HG02981 (cell line): Measurements from ENCODE around the gene OR3A3.
"Not testable (repeated sequence)": the region's sequence is repeated elsewhere in the genome, so short reads cannot be mapped to it uniquely, and the experiment has no call there.

Source experiments
- ATAC-seq: cut with Tn5 transposase; IDR thresholded peaks from one replicate; pipeline ENCODE4 v1.9.1; 2021; ENCODE audit warnings: mild to moderate bottlenecking, moderate library complexity; ENCODE audit not compliant: unreplicated experiment

The OR3A3 gene

DNA sequence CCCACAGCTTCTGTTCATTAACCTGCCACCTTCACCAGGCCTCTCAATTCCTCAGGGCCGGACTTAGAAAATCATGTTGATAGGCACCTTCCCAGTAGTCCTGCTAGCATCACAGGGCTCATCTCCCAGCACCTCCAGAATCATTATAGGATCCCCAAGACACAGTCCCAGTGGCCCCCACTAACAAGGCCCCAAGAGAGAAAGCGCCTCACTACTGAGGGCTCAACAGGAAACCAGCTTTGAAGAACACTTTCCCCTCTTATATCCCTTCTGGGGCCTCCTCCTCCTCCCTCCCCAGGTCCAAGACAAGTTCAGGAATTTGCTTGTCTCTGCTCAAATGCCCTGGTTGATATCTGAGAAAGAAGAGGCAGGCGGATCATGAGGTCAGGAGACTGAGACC is at the start of gene OR3A3:
OR3A3 (plus strand) TSS at position 301 of the 400 bp plus-strand sequence.
- no peak for ATAC-seq

DNA sequence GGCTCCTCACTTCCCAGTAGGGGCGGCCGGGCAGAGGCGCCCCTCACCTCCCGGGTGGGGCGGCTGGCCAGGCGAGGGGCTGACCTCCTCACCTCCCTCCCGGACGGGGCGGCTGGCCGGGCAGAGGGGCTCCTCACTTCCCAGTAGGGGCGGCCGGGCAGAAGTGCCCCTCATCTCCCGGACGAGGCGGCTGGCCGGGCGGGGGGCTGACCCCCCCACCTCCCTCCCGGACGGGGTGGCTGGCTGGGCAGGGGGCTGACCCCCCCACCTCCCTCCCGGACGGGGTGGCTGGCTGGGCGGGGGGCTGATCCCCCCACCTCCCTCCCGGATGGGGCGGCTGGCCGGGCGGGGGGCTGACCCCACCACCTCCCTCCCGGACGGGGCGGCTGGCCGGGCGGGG is 40.0 kb upstream of the OR3A3 start:
- not testable (repeated sequence) for ATAC-seq

DNA sequence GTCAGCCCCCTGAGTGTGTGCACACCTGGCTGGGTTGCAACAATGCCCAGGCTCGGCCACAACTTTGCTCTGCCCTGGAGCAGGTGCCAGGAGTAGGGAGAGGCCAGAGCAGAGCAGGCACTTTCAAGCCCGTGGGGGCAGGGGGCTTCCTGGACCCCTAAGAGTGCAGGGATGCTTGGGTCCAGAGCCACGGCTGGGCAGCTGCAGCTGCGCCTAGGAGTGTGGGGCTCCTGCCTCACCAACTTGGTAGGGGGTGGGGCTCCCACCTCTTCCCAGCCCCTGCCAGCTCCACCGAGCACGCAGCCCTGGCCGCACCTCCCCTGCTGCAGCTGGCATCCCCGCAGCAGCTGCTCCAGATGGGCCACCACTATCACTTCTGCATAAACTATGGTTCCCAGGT is 32.8 kb upstream of the OR3A3 start:
- no peak for ATAC-seq

DNA sequence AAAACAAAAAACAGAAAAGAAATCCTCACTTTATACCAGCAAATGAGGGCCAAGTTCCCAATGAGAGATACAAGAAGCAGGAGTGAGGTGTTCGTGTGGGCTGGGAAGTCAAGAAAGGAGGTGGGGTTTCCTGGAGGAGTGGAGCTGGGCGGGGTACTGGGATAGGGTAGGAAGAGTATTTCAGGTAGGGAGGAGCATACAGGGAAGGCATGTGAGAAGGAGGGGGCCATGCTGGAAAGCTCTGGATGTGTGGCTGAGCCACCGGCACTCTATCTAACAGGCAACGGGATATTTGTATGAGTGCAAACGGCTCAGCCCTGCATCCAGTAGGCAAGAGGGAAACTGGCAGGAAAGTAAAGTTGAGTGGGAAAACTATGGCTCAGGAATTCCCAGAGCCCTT is 29.2 kb upstream of the OR3A3 start:
- no peak for ATAC-seq

DNA sequence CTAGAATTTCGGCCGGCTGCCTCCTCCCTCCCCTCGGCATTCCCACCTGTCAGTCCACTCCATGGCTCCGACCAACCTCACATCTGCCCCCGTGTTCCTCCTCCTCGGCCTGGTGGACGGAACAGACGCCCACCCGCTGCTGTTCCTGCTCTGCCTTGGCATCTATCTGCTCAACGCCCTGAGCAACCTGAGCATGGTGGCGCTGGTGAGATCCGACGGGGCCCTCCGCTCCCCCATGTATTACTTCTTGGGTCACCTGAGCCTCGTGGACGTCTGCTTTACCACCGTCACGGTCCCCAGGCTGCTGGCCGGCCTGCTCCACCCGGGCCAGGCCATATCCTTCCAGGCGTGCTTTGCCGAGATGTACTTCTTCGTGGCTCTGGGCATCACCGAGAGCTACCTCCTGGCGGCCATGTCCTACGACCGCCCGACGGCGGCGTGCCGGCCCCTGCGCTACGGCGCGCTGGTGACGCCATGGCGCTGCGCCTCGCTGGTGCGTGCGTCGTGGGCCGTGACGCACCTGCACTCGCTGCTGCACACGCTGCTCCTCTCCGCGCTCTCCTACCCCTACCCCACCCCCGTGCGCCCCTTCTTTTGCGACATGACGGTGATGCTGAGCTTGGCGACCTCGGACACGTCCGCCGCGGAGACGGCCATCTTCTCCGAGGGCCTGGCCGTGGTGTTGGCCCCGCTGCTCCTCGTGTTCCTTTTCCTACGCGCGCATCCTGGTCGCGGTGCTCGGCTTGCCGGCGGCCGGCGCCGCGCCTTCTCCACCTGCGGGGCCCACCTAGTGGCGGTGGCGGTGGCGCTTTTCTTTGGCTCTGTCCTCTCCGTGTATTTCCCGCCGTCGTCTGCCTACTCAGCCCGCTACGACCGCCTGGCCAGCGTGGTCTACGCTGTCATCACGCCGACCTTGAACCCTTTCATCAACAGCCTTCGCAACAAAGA is 25.0 kb upstream of the OR3A3 start, which contains the start of gene OR3A2:
OR3A2 (minus strand) TSS at position 440 of the 948 bp plus-strand sequence.
- ATAC-seq: no peak

DNA sequence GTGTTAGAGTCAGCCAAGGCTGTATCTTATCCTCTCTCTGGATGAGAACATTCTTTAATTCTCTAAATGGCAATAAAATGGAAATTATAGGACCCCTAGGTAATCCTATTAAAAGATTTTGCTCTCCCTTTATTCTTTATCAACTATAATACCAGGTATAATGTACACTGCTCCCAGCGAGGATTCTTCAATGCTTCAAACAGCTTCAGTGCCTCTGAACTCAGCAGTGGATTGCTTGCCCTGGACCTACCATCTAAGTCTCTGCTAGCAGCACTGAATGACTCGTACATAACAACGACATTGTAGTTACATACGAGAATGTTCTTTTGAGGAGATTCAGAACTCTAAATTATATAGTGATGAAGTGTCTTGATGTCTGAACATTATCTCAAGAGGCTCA is 21.4 kb upstream of the OR3A3 start:
- ATAC-seq: no peak

DNA sequence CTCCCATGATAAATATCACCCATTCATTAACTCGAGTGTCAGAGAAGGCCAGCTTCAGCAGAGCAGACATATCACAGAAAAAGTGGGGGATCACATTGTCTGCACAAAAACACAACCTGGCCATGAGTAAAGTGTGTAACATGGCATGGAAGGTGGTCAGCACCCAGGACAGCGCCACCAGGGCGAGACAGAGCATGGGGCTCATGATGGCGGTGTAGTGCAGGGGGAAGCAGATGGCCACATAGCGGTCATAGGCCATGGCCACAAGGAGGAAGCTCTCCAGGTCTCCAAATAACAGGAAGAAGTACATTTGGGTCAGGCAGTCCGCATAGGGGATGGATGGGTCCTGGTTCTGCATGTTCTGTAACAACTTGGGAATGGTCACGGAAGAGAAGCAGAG is 13.4 kb upstream of the OR3A3 start:
- not testable (repeated sequence) for ATAC-seq

DNA sequence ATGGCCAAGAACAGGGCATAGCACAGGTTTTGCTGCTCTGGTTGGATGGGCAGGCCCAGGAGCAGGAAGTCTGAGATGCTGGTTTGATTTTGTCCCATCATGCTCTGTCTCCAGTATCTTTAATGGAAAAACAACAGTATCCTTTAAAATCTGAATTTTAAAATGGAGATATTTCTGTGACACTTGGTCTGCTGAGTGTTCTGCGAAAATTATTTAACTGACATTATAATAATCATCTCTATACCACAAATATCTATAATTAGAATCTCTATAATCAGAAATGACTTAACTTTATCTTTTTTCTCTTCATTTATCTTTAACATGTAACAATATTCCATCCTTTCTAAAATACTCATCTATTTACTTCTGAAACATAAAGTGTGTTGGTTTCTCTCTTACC is 12.9 kb upstream of the OR3A3 start, which contains the start of gene OR1E1:
OR1E1 (minus strand) TSS at position 101 of the 400 bp plus-strand sequence; CDS start at position 101, 0 bp downstream.
- no peak for ATAC-seq

DNA sequence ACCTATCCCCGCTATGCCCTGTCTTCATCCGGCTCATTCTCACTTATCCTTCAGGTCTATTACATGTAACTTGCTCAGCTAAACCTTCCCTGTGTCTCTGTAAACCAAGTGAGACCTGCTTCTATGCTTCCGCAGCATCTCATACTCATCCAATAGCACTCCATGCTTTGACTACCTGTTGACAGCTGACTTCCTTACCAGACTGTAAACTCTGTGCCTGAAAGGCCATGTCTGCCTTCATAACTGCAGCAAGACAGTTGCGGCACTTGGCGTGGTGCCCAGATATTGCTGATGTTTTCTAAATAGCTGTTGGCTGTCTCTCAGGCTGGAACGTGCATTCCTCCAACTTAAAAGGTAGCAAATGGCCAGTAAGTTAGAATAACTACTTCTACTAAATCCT is 11.1 kb upstream of the OR3A3 start:
- no peak for ATAC-seq

DNA sequence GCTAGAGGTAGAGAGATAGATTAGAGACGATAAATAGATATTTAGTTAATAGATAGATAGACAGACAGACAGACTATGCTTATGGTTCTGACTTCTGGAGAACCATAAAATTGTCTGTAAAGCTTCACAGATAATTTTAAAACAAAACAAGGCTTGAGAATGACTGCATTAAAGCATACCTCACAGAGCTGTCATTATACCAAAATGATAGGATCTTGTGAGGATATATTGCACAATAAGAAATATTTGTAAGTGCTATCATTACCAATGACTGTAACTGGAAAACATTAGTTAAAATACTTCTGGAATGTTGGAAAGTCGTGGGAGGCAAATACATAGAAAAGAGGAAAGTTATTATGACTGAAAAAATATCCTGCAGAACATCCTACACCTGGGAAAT is 9.4 kb upstream of the OR3A3 start:
- ATAC-seq: no peak

DNA sequence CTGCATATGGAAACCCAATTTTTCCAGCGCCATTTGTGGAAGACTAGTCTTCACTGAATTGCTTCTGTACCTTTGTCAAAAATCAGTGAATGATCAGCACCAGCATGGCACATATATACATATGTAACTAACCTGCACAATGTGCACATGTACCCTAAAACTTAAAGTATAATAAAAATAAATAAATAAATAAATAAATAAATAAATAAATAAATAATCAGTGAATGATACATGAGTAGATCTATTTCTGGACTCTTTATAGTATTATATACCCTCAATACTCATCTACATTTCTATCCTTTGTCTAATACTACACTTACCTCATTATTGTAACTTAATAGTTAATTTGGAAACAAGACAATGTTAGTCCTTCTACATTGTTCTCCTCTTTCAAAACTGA is 7.3 kb upstream of the OR3A3 start:
- not testable (repeated sequence) for ATAC-seq

DNA sequence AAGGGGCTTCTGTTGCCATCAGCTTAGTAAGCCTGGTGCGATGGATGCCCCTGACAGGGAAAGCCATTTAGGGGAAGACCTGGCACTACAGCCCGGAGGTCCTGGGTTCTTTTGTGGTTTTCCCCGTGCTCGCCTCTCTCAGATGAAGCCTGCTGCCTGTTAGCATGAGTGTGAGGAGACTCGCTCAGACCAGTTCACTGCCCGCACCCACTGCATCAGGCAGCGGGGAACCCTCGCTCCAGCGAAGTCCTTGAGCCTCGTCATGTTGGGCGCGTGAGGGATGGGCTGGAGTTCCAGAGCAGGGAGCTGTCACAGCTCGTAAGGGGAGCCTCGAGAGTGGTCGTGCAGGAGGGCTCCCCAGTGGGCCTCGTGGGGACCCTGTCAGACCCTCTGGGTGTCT is 1.0 kb downstream of the OR3A3 start:
- ATAC-seq: not testable (repeated sequence)

DNA sequence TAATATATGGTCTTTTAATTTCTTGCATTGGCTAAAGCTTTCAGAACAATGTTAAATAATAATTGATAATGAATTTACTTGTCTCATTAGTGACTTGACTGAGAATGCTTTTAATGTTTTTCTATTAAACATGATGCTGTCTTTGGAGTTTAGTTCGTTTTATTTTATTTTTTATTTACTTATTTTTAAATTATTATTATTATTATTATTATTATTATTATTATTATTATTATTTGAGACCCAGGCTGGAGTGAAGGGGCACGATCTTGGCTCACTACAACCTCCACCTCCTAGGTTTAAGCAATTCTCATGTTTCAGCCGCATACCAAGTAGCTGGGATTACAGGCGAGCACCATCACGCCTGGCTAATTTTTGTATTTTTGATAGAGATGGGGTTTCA is 4.4 kb downstream of the OR3A3 start:
- no peak for ATAC-seq

DNA sequence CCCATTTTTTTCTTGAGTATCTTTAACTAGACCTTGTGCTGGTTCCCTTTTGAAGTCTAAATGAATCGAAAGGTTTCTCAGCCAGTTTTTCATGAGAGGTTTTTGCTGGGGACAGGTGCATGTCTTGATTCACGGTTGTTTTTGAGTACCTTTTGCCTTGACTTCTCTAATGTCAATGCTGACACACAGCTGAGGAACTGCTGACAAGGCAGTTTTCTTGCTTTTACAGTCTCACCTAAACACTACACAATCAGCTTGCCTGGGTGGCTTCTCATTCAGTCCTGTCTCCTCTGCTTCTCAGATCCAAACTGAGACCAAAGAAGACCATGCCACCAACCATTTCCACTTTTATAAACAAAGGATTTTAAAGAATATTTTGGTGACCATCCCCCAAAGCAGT is 7.1 kb downstream of the OR3A3 start:
- no peak for ATAC-seq

DNA sequence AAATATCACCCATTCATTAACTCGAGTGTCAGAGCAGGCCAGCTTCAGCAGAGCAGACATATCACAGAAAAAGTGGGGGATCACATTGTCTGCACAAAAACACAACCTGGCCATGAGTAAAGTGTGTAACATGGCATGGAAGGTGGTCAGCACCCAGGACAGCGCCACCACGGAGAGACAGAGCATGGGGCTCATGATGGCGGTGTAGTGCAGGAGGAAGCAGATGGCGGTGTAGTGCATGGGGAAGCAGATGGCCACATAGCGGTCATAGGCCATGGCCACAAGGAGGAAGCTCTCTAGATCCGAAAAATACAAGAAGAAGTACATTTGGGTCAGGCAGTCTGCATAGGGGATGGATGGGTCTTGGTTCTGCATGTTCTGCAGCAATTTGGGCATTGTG is 22.0 kb downstream of the OR3A3 start:
- ATAC-seq: not testable (repeated sequence)

DNA sequence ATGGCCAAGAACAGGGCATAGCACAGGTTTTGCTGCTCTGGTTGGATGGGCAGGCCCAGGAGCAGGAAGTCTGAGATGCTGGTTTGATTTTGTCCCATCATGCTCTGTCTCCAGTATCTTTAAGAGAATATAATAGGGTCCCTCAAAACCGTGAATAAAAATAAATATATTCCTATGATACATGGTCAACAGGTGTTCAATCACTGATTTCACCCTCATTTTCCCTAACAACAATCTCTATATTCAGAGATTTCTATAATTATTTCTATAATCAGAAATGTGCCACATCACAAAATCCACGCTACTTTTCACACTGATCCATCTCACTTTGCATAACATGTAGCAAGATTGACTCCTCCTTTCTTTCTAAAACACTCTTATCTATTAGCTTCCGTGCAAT is 22.6 kb downstream of the OR3A3 start, which contains the start of gene OR1E2:
OR1E2 (minus strand) TSS at position 101 of the 400 bp plus-strand sequence; CDS start at position 101, 0 bp downstream.
- ATAC-seq: no peak

DNA sequence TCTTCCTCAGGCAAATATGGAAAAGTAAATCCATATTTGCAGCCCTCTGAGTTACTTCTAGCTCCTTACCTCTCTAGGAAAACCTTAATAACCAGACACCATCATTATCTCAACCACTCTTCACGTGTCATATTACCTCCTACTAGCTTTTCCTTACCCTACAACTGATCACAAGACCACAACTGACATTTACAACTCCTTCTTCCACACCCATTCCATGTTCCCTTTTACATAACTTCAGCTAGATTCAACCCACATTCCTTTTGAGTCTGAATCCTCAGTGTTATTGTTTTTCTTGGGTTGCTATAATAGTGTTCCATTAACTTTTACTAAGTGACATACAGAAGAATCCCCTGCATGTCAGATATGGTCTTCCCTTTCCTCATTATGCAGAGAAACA is 27.2 kb downstream of the OR3A3 start:
- no peak for ATAC-seq

DNA sequence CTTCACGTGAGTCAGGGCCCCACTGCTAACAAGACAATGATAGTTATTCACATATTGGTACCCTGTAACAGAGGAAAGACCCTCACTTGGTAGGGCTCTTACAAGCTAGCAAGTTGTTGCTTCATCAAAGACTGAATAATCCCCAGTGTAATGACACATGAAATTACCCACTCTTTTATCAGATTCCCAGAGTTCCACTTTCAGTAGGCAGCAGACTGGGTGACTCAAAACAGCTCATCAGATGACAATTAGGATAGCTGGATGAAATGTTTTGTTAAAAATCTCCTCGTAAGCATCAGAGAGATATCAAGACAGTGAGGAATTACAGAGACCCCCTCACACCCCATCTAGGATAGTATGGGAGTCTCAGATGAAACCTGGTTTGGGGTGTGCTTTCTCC is 29.3 kb downstream of the OR3A3 start:
- no peak for ATAC-seq

DNA sequence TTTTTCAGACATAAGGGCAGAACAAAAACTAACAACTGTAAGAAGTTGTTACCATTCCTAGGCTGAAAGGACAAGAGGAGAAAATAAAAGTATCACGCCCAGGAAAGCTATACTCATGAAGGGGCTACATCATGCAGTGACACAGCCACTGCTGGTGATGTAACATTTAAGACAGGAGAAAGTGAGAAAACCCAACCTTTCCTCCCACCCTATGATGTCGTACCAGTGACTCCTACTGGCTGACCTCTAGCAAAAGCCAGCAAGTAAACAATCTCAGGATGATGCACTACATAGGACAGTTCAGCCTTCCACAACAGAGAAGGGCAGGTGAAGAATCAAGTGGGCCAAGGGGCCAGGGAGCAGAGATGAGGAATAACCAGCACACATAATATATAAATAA is 36.5 kb downstream of the OR3A3 start:
- no peak for ATAC-seq

DNA sequence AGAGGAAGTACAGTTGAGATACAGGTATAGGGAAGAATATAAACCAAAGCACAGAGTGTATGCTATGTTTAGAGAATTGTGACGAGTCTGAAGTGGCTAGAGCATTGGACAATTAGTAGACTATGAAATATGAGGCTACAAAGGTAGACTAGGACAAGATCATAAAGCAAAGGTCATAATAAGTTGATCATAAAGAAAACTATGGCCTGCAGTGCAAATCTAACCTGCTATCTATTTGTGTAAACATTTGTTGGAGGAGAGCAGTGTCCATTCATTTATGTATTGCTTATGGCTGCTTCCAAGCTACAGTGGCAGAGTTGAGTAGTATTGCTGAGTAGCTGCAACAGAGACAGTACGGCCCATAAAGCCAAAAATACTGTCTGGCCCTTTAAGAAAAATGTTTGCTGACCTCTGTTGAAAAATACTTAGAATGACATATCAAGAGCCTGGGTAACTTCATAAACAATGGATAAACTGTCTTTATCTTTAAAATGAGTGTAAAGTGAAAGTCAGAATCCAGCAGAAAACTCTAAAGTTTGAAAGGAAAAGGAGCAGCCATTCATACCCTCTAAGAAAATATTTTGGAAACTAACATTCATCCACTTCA is 37.0 kb downstream of the OR3A3 start:
- no peak for ATAC-seq

DNA sequence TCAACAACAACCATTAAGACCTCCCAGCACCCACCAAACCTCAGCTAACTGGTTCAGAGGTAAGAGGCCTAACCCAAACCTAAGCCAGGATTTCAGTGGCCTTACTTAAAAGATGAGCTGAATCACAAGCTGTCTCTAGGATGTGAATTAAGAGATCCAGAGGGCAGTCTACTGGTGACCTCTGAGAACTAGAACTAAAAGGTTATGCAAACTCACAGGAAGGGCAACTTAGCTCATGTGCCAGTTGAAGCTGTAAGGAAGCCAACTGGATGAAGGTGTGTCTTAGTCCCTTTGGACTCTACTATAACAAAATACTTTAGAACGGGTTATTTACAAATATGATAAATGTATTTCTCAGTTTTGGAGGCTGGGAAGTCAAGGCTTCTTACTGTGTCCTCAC is 55.2 kb downstream of the OR3A3 start:
- ATAC-seq: not testable (repeated sequence)

DNA sequence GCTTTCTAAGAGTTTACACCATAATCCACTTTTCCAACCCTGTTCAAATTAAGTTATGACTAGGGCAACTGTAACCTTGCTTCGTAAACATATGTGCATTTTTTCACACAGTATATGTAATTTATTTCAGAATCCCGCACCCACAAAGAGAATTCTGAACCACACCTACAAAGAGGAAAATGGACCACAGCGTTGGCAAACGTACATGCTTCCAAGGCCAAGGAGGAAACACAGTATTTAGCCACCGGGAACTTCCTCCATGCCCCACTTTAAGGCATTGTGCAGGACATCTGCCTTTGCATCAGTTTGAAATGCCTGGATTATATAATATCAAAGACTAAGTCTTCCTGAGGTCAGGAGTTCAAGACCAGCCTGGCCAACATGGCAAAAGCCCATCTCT is 58.4 kb downstream of the OR3A3 start:
- ATAC-seq: no peak
